Activated CD8-positive, alpha-beta memory T cell treated with anti-CD3 and anti-CD28 coated beads for 1 hour (primary cell): ENCODE measurements around the gene BRMS1.
A peak's percentile ranks its signal among the peaks of the same experiment; 100 is the strongest.
"Not testable (repeated sequence)": the region's sequence is repeated elsewhere in the genome, so short reads cannot be mapped to it uniquely, and the experiment has no call there.

Source experiments
- DNase-seq, 2 donors: peaks; one replicate each; pipeline ENCODE4 v3.0.0-alpha.2; 2020; ENCODE audit warnings: low read depth in 1 of 2; ENCODE audit errors: extremely low read depth in 1 of 2

The BRMS1 gene

DNA sequence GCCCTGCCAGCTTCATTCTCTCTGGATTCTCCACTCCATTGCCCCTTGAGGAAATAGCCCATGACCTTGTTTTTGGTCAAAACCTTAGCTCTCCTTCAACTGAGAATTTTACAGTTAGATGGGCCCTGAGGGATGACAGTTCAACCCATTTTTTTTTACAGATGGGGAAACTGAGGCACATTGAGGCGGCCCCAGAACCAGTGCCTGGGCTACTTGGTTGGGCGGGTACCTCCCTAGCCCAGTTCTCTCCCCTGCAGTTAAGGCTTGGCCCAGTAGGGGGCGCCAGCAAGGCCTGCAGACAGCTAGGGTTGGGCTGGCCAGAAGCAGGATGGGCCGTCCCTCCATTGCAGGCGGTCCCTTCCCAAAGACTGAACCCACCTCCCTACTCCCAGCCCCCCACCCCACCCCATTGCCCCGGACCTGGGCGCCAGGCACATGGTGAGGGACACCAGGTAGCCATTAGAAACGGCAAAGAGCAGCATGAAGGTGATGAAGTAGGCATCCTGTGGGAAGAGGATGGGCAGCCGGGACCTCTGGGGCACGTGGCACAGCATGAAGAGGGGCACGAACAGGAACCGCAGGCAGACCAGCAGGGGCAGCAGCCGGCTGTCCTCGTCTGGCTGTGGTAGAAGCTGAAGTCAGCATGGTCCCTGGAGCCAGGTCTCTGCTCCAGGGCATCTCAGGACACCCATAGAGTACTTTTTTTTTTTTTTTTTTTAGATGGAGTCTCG, 19.1 kb upstream of the BRMS1 start:
- DNase-seq, result peak in 1 of 2 donors; percentile 44

DNA sequence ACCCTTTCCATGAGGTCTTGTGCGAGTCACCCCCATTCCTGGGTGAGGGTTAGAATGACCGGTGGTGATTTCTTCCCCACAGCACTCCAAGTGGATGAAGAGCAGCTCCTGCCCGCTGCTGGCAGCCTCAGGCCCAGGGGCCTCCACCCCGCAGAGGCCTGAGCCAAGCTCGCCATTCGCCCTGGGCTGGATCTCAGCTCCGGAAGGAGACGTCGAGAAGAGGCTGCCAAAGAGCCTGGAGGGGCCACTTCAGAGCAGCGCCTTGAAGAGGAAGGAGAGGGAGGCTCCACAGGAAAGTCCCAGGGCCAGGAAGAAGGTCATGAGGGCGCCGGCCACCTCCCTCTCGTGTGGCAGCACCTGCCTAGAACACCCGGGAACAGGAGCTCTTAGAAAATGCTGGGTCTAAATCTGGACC, 18.3 kb upstream of the BRMS1 start:
- no peak for DNase-seq

DNA sequence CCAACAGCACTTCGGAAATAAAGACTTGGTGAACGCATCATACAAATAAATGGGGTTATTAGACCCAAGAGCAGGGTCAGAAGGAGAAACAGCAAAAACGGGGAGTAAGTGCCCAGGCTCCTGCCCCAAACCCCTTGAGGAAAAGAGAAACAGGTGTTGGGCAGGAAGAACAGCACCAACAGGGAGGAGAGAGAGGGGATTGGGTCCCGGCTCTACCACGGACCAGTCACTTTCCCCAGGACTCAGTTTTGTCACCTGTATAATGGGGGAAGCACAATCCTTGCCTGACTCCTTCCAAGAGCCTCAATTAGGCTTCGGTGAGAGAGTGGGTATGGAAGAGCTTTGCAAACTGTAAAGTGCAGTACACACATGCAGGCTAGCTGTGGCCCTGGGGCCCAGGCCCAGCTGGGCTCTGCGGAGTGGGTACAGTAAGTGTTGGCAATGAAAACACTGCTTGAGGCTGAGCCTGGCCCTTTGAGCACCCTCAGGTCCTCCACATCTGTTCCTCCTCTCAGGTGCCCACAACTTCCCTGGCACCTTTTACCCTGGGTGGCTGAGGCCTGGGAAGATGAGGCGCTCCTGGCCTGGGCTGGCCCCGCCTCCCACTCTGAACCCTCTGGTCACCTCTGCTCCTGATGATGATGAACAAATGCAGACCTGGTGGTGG, 17.7 kb upstream of the BRMS1 start:
- no peak for DNase-seq

DNA sequence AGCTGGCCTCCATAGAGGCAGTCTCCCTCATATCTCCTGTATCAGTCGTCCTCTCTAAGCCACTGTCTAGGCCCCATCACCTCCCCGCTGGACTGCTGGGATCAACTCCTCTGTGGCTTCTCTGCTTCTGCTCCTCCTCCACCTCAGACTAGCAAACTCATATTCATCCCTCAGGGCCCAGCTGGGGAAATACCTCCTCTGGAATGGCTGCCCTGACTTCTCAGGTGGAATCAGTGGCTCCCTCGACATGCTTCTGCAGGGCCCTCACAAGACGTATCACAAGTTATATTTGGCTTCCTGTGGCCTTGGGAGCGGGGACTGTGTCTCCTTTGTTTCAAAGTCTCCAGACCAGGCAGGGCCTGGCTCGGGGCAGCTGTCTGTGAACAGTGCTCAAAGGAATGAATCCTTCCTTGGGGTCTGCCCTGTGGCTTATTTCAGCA, 16.6 kb upstream of the BRMS1 start:
- DNase-seq, result no peak

DNA sequence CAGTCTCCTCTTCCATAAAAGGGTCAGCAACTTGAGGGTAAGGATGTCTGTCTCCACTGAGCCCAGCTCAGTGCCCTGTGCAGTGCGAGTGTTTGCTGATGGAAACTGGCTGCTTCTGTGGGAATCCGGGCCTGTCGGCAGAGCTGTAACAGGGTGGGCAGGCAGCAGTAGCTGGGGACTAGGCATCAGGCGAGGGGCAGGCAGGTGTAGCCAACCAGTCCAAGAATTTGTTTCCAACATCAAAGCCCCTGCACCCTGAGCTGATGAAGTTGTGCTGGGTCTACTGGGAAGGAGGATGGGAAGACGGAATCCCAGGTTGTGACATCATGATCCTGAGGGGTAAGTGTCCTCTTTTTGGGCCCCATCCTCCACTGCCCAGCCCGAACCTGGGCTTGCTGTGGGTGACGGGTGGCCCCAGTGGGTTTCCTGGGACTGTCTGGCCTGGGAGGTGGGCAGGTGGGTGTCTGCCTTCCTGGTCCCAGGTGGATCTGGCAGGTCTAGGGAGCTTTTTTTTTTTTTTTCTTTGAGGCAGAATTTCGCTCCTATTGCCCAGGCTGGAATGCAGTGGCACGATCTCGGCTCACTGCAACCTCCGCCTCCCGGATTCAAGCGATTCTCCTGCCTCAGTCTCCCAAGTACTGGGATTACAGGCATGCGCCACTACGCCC, 15.6 kb upstream of the BRMS1 start:
- DNase-seq, result no peak

DNA sequence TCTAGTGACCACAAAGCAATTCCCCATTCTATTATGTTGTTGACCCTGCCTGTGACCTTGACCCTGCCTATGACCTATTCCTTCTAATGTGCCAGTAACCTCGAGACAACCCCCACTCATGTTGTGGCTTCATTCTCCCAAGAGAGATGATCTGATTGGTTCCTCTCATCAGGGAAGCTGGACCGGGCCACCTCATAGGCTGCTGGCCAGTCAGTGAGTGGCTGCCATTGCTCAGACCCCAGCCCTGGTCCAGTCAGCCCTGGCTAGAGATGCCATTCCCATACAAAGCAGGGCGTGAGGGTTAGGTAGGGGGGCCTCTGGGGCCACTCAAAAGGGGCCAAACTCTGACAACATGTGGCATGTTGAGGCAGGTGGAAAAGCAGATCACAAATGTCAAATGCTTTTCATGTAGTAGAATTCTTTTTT, 14.8 kb upstream of the BRMS1 start:
- DNase-seq, result no peak

DNA sequence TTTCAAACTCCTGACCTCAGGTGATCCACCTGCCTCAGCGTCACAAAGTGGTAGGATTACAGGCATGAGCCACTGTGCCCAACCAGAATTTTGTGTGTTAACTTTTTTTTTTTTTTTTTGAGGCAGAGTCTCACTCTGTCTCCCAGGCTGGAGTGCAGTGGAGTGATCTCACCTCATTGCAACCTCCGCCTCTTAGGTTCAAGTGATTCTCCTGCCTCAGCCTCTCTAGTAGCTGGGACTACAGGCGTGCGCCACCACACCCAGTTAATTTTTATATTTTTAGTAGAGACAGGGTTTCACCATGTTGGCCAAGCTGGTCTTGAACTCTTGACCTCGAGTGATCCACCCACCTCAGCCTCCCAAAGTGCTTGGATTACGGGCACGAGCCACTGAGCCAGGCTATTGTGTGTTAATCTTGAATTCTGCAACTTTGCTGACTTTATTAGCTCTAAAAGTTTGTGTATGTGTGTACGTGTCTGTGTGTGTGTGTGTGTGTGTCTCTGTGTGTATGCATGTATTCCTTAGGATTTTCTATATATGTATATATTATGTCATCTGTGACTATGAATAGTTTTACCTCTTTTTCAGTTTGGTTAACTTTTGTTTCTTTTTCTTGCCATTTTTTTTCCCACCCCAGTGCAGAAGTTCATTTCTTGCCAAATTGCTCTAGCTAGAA, 5.8 kb upstream of the BRMS1 start:
- not testable (repeated sequence) for DNase-seq

DNA sequence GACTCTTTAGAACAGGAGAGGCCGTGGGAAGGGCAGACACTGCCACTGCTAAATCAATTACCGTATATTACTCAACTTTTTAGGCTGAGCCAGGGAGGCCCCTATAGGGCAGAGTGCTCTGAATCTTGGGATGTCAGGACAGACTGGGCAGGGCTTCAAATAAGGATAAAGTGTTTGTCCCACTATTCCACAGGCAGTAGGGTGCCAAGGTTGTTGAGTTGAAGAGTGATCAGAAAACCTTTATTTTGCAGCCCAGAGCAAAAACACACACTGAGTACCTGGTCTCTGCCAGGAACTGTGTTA, 4.1 kb upstream of the BRMS1 start:
- DNase-seq, result no peak

DNA sequence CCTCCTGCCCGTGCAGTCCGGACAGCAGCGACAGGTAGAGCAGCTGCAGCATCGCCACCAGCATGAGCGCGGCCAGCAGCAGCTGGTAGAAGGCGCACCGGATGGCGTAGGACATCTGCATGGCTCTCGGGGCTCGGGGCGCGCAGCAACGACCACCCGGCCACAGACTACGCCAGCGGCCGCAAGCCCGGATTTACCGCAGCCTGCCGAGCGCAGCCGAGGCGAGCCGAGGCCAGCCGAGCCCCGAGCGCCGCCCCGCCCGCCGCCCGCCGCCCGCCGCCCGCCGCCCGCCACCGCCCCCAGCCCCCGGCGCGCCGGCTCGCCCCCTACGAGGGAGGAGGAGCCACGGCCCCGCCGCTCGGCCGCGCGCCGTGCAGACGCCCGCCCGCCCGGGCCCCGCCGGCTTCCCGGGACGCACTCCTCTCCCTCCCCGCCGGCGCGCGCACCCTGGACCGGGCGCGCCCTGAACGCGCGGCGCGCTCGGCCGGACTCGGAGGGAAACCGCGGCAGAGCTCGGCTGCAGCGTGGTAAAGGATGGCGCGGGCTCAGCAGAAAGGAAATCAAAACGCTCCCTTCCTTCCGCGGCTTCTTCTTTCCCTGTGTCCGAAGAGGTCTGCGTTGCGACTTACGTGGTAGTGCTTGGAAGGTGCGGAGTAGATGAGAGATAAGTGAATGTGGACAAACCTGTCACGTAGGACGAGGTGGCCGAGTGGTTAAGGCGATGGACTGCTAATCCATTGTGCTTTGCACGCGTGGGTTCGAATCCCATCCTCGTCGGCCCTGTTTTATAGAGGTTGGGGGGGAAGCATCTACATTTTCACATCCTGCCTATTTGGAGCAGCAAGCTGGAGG, 2.7 kb upstream of the BRMS1 start, which contains the start of gene B4GAT1:
TSS of gene B4GAT1 (minus strand) at position 205 of the 852 bp plus-strand sequence. CDS start at position 121, 84 bp downstream.
- peak; percentile 48 to 57 for DNase-seq

DNA sequence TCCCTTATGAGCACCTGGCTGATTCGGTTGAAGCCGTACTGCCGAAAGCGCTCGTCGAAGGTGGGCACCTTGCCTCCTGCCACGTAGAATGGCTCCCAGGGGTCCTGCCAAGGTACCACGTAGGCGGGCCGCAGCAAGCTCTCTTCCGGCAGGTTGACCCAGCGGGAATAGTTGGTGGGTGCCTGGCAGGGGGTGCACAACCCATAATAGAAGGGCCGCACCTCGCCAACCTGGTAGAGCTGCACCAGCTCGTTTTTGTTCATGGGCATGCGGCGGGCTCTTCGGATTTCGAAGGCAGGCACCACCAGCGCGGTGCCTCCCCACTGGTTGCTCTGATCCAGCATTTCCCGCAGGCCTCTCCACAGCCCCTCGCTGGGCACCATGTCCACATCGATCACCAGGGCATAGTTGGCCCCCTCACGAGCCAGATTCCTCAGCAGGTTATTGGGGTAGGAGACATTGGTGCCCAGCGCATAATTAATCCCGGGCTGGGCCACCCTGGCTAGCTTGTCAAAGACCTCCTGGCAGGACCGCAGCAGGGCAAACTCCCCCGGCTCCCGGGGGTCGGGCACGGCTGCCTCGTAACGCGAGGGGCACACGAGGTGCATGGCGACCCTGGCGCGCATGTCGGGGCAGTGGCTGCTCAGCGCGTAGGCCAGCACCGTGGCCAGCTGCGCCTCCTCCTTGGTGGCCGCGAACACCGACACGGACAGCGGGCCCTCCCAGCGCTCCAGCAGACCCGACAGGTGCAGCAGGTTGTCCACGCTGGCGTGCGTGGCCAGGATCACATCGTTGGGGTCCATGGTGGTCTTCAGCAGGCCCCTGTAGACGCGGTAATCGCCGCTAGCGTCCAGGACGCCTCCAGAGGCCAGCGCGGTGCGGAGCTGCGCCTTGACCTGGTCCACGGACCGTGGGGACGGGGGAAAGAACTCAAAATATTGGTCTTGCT, 1.8 kb upstream of the BRMS1 start:
- DNase-seq, result no peak

DNA sequence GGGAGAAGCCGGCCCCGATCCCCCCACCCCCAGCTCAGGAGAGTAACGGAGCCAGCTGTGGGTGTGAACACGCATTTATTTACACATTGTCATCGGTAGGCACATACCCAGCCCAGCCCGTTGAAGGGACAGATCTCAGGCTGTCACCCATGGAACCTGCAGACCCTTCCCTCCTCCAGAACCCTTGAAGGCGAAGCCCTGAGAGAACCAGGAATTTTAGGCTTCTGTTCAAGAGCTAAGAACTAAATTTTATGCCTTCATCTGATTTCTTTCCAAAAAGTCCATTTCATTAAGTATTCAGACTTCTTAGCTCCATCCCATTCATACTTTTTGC, 379 bp upstream of the BRMS1 start:
- no peak for DNase-seq

DNA sequence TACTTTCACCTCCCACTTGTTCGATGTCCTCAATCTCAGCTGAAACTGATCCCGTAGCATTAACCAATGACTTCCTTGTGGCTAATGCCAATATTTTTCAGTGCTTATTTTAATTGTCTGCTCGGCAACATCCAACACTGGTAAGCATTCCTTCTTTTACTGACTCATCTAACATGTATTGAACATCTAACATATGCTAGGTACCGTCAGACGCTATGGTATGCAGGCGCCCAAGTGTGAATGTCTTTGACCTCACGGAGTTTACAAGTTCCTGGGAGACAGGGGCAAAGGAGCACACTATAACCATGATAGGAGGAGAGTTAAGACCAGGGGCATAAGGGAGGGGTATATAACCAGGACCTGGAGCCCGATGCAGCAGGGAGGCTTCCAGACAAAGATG, 1.7 kb downstream of the BRMS1 start:
- DNase-seq, result no peak

DNA sequence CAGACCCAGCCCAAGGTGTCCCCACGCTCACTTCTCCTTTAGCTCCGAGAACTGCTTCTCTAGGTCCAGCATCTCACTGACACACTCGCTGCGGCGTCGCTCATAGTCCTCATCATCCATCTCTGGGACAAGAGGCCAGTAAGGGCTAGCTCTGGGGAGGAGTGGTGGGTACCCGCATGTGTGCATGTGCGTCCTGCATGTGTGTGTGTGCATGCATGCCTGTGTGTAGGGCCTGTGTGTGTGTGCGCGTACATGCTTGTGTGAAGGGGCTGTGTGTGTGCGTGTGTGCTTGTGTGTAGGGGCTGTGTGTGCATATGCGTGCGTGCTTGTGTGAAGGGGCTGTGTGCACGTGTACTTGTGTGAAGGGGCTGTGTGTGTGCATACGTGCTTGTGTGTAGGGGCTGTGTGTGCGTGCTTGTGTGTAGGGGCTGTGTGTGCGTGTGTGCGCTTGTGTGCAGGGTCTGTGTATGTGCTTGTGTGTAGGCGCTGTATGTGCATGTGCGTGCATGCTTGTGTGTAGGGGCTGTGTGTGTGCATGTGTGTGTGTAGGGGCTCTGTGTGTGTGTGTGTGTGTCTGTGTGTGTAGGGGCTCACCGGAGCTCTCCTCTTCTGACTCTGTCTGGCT, 3.3 kb downstream of the BRMS1 start:
- DNase-seq, result no peak

DNA sequence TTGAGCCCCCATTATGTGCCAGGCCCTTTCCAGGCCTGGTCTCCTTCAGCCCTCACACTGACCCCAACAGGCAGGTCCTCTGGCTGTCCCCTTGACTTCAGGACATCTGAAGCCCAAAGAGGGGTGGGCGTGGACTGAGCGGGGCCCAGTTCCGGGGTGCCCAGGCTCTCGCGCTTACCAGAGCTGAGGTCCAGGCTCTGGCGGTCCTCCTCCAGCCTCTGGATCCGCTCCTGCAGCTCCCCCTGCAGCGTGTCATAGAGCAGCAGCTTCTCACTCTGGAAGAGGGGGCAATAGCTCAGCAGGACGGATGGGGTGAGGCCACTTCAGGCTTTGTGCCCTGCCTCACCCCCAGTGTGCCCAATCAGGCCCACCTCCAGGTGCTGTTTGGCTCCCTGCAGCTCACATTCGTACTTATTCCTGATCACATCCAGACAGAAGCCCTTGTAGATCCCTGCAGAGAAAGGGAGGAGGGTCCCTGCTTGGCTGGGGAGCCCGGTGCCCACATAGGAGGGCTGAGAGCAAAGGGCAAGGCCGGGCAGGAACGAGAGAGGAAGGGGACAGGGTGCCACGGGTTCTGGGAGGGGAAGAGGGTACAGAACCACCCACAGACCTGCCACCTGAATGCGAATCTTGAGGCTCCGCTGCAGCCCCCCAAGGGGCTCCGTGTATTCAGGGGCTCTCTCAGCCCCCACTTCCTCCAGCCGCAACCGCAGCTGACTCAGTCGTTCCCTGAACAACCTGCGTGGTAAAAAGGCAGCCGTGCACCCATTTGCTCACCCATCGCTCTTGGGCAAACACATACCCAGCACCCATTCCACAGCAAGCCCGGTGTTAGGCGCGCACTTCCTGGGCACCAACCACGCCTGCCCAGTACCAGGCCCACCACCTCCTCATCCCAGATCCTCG, 4.1 kb downstream of the BRMS1 start:
- DNase-seq, result no peak

DNA sequence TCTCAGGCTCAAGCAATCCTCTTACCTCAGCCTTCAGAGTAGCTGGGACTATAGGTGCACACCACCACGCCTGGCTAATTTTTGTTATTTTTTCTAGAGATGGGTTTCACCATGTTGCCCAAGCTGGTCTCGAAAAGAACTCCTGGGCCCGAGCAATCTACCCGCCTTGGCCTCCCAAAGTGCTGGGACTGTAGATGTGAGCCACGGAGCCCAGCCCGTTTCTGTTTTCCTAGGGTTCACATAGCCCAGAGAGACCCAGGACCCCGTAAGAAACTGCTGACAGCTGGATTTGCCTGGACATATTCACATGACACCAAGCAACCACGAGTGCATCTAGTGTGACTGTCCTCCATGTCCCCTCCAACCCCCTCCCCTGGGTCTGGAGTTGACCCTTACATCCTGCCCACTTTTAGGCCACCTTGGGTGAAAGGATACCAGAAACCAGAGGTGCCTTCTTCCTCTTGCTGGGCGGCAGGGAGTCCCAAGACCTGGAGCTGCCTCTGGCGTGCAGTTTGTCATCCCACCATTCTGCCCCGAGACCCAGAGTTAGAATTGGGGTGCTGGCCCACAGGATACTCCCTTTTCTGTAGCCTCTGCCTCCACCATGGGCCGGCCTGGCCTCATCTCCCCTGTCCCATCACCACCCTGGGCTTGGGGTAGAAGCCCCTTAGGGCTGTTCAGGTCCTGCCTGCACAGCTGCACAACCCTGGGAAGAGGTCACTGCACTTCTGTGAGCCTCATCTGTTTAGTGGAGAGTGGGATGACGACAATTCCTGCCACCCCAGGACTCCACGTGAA, 5.0 kb downstream of the BRMS1 start:
- DNase-seq, result no peak

DNA sequence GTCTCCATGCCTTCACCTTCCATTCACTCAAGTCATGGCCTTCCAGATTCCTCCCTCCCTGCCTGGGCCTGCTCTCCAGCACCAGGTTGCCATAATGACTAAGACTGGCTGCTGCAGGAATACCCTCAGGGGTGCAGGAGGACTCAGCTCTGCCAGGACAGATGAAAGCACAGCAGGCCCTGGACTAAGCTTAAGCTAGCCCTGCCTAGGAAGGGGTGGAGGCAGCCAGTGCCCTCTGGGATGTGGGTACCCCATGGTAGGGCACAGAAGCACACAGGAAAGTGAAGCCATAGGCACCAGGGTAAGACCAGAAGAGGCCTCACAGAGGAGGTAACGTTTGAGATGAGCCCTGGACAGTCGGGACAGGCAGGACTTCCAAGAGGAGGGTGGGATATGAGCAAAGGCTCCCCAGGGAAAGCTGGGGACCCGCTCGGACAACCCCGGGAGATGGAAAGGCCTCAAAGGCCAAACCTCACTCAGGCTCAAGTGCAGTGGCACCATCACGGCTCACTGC, 5.7 kb downstream of the BRMS1 start:
- no peak for DNase-seq
